22Rv1 (cell line): ENCODE measurements around the gene TMEM176B.

Experiments used
- CTCF ChIP-seq: fragments of 450-650 bp; IDR thresholded peaks from 2 replicates; pipeline ENCODE4 v1.5.1; 2017; ENCODE audit warnings: mild to moderate bottlenecking
- ZFX ChIP-seq: fragments of 450-650 bp; IDR thresholded peaks from 2 replicates; pipeline ENCODE4 v1.6.1; 2017; ENCODE audit warnings: antibody characterized with exemption, borderline replicate concordance

DNA sequence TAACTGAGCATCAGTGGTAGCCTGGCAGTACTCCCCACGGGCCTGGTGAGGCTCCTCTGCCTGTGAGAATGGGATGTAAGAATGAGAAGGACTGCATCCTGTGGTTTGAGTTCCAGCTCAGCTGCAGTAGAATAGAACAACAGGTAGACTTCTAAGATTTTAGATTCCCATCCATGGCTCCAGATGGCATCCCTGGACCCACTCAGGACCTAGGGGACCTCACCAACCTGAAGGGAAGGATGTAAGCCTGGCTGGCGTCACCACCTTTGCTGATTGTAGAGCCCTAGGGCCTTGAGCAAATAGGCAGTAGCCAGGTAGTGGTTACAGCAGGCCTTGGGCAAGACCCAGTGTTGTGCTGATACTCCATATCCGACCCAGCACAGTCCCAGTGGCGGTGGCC lies 42.6 kb upstream of the TMEM176B start:
- TF ChIP-seq ZFX (no peak), CTCF (no peak)
